HG03066 (cell line): ENCODE results near the gene DLGAP1.
A peak's percentile ranks its signal among the peaks of the same experiment; 100 is the strongest.

Experiments
- ATAC-seq: cut with Tn5 transposase; IDR thresholded peaks from one replicate; pipeline ENCODE4 v1.9.1; 2021; ENCODE audit warnings: low read depth; ENCODE audit not compliant: unreplicated experiment

DLGAP1 gene

DNA sequence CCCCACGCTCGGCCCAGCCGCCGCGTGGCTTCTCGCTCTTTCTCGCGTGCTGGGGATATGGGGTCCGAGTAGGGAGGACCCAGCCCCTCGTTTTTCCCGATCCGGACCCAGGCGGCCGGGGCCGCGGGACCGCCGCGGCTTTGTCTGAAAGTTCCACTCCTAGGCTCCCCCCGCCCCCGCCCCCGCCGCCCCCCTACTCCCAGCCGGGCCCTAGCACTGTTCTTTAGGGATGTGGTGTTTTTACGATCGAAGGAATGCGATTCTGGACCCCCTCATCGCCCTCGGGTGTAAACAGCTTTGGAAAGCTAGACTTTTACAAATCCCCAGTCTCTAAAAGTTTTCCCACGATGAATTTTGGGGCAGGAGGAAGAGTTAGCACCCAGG, 1004.3 kb downstream of the DLGAP1 start:
- ATAC-seq = no peak

DNA sequence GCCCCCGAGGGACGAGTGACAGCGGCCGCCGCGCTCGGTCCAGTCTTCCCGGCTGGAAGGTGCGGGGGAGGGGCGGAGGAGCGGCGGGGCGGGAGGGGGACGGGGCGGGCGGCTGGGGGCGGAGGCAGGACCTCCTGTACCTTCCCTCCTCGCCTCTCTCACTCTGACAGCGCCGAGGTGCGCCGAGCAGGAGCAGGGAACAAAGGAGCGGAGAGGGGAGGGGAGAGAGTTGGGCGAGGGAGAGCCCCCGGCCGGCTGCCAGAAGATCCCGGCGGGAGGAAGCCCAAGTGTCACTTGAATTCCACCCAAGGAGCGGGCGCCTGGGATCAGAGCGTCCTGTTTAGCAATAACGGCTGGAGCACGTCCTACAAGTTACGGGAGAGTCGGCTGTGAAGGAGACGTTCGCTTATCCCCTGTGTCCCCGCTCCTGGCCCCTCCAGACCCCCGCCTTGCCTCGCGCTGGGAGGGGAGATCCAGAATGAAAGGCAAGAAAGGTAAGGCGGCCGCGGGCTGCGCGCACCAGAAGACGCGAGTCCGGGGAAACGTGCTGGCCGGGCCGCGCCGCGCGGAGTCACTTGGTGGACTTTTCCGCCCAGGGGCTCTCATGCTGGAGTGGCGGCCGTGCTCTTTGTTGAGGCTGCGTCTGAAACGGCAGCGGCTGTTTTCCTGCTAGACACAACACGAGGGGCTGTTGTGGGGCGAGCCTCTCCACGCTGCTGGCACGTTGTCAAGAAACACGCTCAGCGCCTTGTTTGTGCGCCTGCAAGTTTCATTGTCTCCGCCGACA, 1004.9 kb downstream of the DLGAP1 start, which contains the start of gene TGIF1:
Gene TGIF1 (plus strand): TSS at position 161 of the 787 bp plus-strand sequence. CDS start 318 bp downstream, at position 479.
- no peak for ATAC-seq

DNA sequence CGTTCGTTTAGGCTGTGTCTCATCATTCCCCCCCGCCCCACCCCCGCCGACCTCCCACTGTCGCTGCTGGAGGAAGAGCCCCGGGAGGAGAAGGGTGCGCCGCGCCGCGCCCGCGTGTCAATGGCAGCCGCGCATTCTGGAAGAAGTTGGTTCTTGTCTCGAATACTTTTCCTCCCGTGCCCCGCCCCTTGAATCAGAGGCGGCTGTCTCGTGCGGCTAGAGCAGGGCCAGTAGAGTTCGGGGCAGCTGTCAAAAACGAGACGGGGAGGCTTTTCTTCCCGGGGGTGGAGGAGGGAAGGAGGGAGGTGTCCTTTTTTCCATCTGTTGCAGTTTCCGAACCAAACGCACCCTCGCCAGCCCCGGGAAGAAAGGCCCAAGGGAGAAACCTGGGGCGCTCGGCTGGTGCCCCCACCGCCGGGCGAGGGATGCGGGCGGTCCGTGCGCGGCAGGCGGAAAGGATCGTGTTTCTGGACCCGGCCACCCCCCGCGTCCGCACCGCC, 1005.5 kb downstream of the DLGAP1 start:
- ATAC-seq = peak; percentile 2

DNA sequence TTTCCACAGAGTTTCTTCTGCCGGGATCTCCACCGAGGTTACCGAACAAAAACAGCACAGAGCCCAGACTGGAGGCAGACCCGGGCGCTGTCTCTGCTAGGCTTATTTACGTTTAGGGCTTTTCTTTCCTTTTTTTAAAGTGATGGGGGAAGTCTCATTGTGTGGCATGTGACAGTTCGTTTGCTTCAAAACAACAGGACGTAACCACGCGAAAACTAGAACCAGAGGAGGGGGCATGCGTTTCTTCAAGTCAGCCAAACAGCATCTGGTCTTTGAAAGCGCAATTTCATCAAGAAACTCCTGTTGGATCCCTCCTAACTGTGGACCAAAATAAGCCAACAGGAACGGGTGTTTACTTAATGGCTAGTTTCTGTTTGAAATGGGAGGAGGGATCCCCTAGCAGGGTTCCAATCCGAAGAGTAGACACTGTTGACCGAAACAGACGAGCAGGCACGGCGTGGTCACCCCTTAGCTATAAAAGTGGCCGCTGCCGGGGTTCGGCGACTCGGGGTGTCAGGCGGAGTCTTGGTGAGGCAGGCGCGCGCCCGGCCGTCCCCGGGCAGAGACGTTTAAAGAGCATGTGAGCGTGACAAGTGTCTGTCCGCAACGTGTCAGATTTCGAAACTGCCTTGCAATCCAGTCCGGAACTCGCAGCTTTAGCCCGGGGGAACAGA, 1006.1 kb downstream of the DLGAP1 start:
- peak; percentile 35 for ATAC-seq

DNA sequence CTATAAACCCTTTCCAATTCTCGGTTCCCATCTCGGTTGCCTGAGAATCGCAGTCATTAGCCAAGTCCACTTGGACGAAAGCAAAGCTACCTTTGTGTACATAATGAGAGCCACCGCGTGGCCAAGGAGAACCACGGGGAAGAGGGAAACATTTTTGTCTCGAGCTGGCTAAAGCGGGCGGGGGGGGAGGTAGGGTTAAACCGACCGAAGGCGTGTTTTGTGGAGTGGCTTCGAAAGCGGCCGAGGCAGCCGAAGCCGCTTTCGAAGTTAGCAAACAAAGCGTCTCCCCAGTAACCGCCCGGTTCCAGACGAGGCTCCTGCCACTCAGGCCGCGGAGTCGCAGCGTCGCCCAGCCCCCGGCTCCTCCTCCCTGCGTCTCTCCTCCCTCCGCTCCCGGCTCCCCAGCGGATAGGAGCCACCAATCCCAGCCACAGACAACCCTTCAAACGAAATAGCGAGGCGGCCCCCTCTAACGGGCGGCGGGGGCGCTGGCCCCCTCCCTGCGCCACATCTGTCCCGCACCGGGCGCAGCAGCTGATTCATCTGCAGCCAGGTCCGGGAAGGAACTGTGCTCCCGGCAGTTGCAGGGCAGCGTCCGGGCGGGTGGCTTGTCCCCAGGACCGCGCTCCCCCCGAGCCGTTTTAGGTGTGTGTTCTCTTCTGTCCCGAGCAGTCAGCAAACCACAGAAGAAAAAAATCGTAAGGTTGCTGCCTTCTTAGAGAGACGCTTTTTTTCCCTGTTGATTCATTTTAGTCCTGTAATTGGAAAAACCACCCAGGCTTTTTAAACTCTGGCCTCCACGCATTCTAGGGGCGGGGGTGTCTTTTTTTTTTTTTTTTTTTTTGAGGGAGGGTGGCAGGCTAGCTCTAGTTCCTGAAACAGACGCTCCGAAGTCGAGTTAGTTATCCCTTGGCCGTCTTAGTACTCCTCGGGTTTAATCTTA, 1006.9 kb downstream of the DLGAP1 start:
- ATAC-seq = peak; percentile 61

DNA sequence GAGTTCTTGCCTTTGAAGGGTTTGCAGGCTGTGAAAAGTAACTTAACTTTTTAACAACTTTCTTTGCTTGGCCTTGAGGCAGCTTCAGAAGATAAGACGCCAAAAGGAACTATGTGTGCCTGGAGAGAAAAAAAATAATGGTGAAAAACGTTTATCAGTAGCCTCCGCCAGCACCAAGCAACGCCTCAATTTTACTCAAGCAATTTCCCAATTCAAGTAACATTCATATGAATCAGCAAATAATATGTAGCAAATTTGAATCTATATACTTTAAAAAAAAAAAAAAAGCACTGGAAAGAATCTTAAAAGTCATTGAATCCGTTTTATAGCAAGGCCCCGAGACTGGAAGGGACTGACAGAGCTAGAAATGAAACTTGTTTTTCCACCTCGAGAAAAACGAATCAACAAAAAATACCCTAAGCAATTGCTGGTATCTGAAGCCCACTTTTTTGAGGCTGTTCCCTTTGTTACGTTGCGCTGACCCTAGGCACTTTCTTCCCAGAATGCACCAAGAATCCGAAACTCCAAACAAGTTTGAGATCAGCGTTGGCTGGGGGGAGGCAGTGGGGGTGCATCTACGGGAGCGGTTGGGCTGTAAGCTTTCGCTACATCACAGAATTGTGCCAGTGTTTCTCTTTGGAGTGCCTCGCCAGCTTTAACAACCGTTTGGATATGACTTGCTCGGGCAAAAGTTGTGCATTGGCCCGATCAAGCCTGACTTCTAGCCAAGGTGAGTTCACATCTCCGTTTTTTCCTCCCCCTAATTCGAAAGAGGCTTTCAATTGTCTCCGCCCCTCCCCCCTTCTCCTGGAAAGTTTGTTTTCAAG, 1007.8 kb downstream of the DLGAP1 start:
- no peak for ATAC-seq
